HepG2 (cell line): ENCODE results near the gene SUCLG2. TPM values are rescaled to one million over a fixed set of nuclear protein-coding genes. Genes with fewer than 3 reads are reported as not detected.
A peak's percentile ranks its signal among the peaks of the same experiment; 100 is the strongest.

Experiments
- AKAP8 ChIP-seq: sonication (generic); formaldehyde crosslinking; IDR thresholded peaks from 2 replicates; pipeline ENCODE4 v1.5.1; 2020; ENCODE audit warnings: mild to moderate bottlenecking, missing genetic modification reagents
- CBX1 ChIP-seq: IDR thresholded peaks from one replicate; pipeline ENCODE4 v1.6.1; 2016; ENCODE audit warnings: antibody characterized with exemption, low read depth
- CBX5 ChIP-seq: sonication (generic); formaldehyde crosslinking; IDR thresholded peaks from 2 replicates; pipeline ENCODE4 v1.4.0; 2020; ENCODE audit warnings: missing genetic modification reagents, borderline replicate concordance
- DNMT3B ChIP-seq: conservative IDR thresholded peaks from 2 replicates; pipeline ENCODE4 v1.6.1; 2016; ENCODE audit warnings: missing biosample characterization, control low read depth
- HOXD1 ChIP-seq: sonication (generic); formaldehyde crosslinking; IDR thresholded peaks from 2 replicates; pipeline ENCODE4 v1.5.0; 2020; ENCODE audit warnings: missing genetic modification reagents
- IKZF4 ChIP-seq: sonication (generic); formaldehyde crosslinking; IDR thresholded peaks from 2 replicates; pipeline ENCODE4 v1.5.1; 2020; ENCODE audit warnings: borderline replicate concordance, mild to moderate bottlenecking, low read depth, missing genetic modification reagents; ENCODE audit errors: not compliant biosample characterization
- MED8 ChIP-seq: sonication (generic); formaldehyde crosslinking; IDR thresholded peaks from 2 replicates; pipeline ENCODE4 v1.8.1; 2023; ENCODE audit warnings: mild to moderate bottlenecking, missing genetic modification reagents; ENCODE audit not compliant: insufficient replicate concordance
- RBM39 ChIP-seq: fragments of 200-400 bp; formaldehyde crosslinking; IDR thresholded peaks from one replicate; pipeline ENCODE4 v1.6.1; 2018; ENCODE audit warnings: antibody characterized with exemption, mild to moderate bottlenecking, low read depth, low read length; ENCODE audit not compliant: poor library complexity, severe bottlenecking
- TOPORS ChIP-seq: sonication (generic); formaldehyde crosslinking; IDR thresholded peaks from 2 replicates; pipeline ENCODE4 v1.8.0; 2023; ENCODE audit warnings: mild to moderate bottlenecking, missing genetic modification reagents
- ZNF10 ChIP-seq: sonication (generic); formaldehyde crosslinking; IDR thresholded peaks from 2 replicates; pipeline ENCODE4 v1.4.0; 2020; ENCODE audit warnings: mild to moderate bottlenecking, low read depth, missing genetic modification reagents, borderline replicate concordance
- ZNF17 ChIP-seq: sonication (generic); formaldehyde crosslinking; IDR thresholded peaks from 2 replicates; pipeline ENCODE4 v1.5.0; 2020; ENCODE audit warnings: mild to moderate bottlenecking, missing genetic modification reagents
- ZNF225 ChIP-seq: sonication (generic); formaldehyde crosslinking; IDR thresholded peaks from 2 replicates; pipeline ENCODE4 v1.4.0; 2020; ENCODE audit warnings: mild to moderate bottlenecking, missing genetic modification reagents
- ZNF317 ChIP-seq: sonication (generic); formaldehyde crosslinking; IDR thresholded peaks from 2 replicates; pipeline ENCODE4 v1.5.0; 2020; ENCODE audit warnings: mild to moderate bottlenecking, missing genetic modification reagents
- ZNF576 ChIP-seq: sonication (generic); formaldehyde crosslinking; IDR thresholded peaks from 2 replicates; pipeline ENCODE4 v1.4.0; 2020; ENCODE audit warnings: mild to moderate bottlenecking, missing genetic modification reagents
- polyA plus RNA-seq, 8 experiments: library from polyadenylated mRNA; depleted of rRNA in 3 of 8; stranded (reverse) in 7 of 8; unstranded in 1 of 8; fragments of >200 nt; fragmentation: Illumina TruSeq in 4 of 8; extraction: Trizol in 4 of 8; gene quantifications; 2 replicates each; pipeline versions ENCODE4 v1.2.1 to v1.2.3, GENCODE V29; 2011 to 2016; ENCODE audit warnings: low read depth in 4 of 8, missing spikeins in 1 of 8, mixed read lengths in 1 of 8; ENCODE audit not compliant: insufficient read depth in 1 of 8
- total RNA-seq, 5 experiments: library from RNA; depleted of rRNA; stranded (reverse); fragments of >200 nt; fragmentation: Illumina TruSeq; extraction: Trizol; gene quantifications; 2 replicates each; pipeline ENCODE4 v1.2.3, GENCODE V29; 2016; ENCODE audit warnings: low read depth in 1 of 5
- TF ChIP-seq, protein P1 (sequence below): sonication (generic); formaldehyde crosslinking; IDR thresholded peaks from 2 replicates; pipeline ENCODE4 v1.4.0; 2020; ENCODE audit warnings: missing genetic modification reagents, mild to moderate bottlenecking, borderline replicate concordance
- TF ChIP-seq, protein P2 (sequence below): sonication (generic); formaldehyde crosslinking; IDR thresholded peaks from 2 replicates; pipeline ENCODE4 v1.5.1; 2020; ENCODE audit warnings: mild to moderate bottlenecking, missing genetic modification reagents, moderate library complexity
- TF ChIP-seq, protein P3 (sequence below): IDR thresholded peaks from 2 replicates; pipeline ENCODE4 v1.6.1; 2016; ENCODE audit warnings: missing compliant biosample characterization, missing genetic modification reagents, borderline replicate concordance

The SUCLG2 gene
- total and polyA plus RNA-seq, 2 of the 13 experiments (the other 11 are each of a cell fraction or from before 2014, with no cell fraction given) = 21.4 to 64.9 TPM

GRCh38 chr3:67647390-67647878, 7.0 kb downstream of the SUCLG2 start (continued):
- no peak for TF ChIP-seq IKZF4 (CRISPR knock-in tag)
- TF ChIP-seq ZNF17 = no peak
- no peak for TF ChIP-seq TOPORS (CRISPR knock-in tag)
- TF ChIP-seq ZNF317 (CRISPR knock-in tag) = no peak
- no peak for TF ChIP-seq ZNF225 (CRISPR knock-in tag)
- TF ChIP-seq RBM39 = no peak
- TF ChIP-seq HOXD1 = no peak
- TF ChIP-seq MED8 = no peak
- peak; percentile 68; the same call in 1 of the 2 replicates for TF ChIP-seq DNMT3B (CRISPR knock-in tag)
- peak; percentile 41 for TF ChIP-seq CBX1
- TF ChIP-seq, protein P1, sequence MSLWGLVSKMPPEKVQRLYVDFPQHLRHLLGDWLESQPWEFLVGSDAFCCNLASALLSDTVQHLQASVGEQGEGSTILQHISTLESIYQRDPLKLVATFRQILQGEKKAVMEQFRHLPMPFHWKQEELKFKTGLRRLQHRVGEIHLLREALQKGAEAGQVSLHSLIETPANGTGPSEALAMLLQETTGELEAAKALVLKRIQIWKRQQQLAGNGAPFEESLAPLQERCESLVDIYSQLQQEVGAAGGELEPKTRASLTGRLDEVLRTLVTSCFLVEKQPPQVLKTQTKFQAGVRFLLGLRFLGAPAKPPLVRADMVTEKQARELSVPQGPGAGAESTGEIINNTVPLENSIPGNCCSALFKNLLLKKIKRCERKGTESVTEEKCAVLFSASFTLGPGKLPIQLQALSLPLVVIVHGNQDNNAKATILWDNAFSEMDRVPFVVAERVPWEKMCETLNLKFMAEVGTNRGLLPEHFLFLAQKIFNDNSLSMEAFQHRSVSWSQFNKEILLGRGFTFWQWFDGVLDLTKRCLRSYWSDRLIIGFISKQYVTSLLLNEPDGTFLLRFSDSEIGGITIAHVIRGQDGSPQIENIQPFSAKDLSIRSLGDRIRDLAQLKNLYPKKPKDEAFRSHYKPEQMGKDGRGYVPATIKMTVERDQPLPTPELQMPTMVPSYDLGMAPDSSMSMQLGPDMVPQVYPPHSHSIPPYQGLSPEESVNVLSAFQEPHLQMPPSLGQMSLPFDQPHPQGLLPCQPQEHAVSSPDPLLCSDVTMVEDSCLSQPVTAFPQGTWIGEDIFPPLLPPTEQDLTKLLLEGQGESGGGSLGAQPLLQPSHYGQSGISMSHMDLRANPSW (CRISPR knock-in tag) = no peak
- TF ChIP-seq ZNF10 (CRISPR knock-in tag) = no peak
- TF ChIP-seq, protein P2, sequence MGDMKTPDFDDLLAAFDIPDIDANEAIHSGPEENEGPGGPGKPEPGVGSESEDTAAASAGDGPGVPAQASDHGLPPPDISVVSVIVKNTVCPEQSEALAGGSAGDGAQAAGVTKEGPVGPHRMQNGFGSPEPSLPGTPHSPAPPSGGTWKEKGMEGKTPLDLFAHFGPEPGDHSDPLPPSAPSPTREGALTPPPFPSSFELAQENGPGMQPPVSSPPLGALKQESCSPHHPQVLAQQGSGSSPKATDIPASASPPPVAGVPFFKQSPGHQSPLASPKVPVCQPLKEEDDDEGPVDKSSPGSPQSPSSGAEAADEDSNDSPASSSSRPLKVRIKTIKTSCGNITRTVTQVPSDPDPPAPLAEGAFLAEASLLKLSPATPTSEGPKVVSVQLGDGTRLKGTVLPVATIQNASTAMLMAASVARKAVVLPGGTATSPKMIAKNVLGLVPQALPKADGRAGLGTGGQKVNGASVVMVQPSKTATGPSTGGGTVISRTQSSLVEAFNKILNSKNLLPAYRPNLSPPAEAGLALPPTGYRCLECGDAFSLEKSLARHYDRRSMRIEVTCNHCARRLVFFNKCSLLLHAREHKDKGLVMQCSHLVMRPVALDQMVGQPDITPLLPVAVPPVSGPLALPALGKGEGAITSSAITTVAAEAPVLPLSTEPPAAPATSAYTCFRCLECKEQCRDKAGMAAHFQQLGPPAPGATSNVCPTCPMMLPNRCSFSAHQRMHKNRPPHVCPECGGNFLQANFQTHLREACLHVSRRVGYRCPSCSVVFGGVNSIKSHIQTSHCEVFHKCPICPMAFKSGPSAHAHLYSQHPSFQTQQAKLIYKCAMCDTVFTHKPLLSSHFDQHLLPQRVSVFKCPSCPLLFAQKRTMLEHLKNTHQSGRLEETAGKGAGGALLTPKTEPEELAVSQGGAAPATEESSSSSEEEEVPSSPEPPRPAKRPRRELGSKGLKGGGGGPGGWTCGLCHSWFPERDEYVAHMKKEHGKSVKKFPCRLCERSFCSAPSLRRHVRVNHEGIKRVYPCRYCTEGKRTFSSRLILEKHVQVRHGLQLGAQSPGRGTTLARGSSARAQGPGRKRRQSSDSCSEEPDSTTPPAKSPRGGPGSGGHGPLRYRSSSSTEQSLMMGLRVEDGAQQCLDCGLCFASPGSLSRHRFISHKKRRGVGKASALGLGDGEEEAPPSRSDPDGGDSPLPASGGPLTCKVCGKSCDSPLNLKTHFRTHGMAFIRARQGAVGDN (CRISPR knock-in tag) = no peak
- TF ChIP-seq ZNF576 (CRISPR knock-in tag) = no peak
- TF ChIP-seq, protein P3, sequence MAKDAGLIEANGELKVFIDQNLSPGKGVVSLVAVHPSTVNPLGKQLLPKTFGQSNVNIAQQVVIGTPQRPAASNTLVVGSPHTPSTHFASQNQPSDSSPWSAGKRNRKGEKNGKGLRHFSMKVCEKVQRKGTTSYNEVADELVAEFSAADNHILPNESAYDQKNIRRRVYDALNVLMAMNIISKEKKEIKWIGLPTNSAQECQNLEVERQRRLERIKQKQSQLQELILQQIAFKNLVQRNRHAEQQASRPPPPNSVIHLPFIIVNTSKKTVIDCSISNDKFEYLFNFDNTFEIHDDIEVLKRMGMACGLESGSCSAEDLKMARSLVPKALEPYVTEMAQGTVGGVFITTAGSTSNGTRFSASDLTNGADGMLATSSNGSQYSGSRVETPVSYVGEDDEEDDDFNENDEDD (CRISPR knock-in tag) = peak; percentile 76; the same call in 1 of the 2 replicates
- TF ChIP-seq AKAP8 (CRISPR knock-in tag) = 0 out of 2 replicates have a peak, but pooled peaks have one; percentile 35
- peak; percentile 79; the same call in 1 of the 2 replicates for TF ChIP-seq CBX5
